Measurements from ENCODE around the gene ZFAND6.
"Not testable (repeated sequence)": the region's sequence is repeated elsewhere in the genome, so short reads cannot be mapped to it uniquely, and the experiment has no call there.

ZFAND6 gene

GRCh38 chr15:80099241-80099640 is 39.8 kb downstream of the ZFAND6 start:
- no peak for DNase-seq

GRCh38 chr15:80099662-80100061 is 40.2 kb downstream of the ZFAND6 start:
- DNase-seq: not testable (repeated sequence)

- DNase-seq: no peak
Measured at GRCh38 chr15:80100247-80100646, 40.8 kb downstream of the ZFAND6 start.

- no peak for DNase-seq
Measured at GRCh38 chr15:80105193-80105592, 45.7 kb downstream of the ZFAND6 start.

- DNase-seq: no peak
Measured at GRCh38 chr15:80105595-80105994, 46.1 kb downstream of the ZFAND6 start.

GRCh38 chr15:80106051-80106450 is 46.6 kb downstream of the ZFAND6 start:
- no peak for DNase-seq

GRCh38 chr15:80107204-80107603 is 47.7 kb downstream of the ZFAND6 start:
- no peak for DNase-seq

GRCh38 chr15:80107774-80108173 is 48.3 kb downstream of the ZFAND6 start:
- no peak for DNase-seq

GRCh38 chr15:80109388-80109787 is 49.9 kb downstream of the ZFAND6 start:
- no peak for DNase-seq

GRCh38 chr15:80110920-80111319 is 51.4 kb downstream of the ZFAND6 start:
- DNase-seq: no peak

- no peak for DNase-seq
Measured at GRCh38 chr15:80114114-80114513, 54.6 kb downstream of the ZFAND6 start.

- no peak for DNase-seq
Measured at GRCh38 chr15:80115021-80115420, 55.5 kb downstream of the ZFAND6 start.

- no peak for DNase-seq
Measured at GRCh38 chr15:80118956-80119355, 59.5 kb downstream of the ZFAND6 start.

GRCh38 chr15:80120636-80121035 is 61.2 kb downstream of the ZFAND6 start:
- DNase-seq: no peak

GRCh38 chr15:80121546-80121945 is 62.1 kb downstream of the ZFAND6 start:
- DNase-seq: peak; percentile 3

- DNase-seq: no peak
Measured at GRCh38 chr15:80123034-80123433, 63.6 kb downstream of the ZFAND6 start.

GRCh38 chr15:80127253-80127652 is 67.8 kb downstream of the ZFAND6 start:
- not testable (repeated sequence) for DNase-seq

GRCh38 chr15:80127911-80128310 is 68.4 kb downstream of the ZFAND6 start:
- DNase-seq: no peak

GRCh38 chr15:80132382-80132781 is 72.9 kb downstream of the ZFAND6 start:
- DNase-seq: no peak

GRCh38 chr15:80136854-80137253 is 77.4 kb downstream of the ZFAND6 start:
- DNase-seq: no peak

GRCh38 chr15:80138961-80139360 is 79.5 kb downstream of the ZFAND6 start:
- DNase-seq: no peak

GRCh38 chr15:80140909-80141308 is 81.4 kb downstream of the ZFAND6 start:
- no peak for DNase-seq

GRCh38 chr15:80141916-80142598 is 82.6 kb downstream of the ZFAND6 start:
- no peak for DNase-seq

GRCh38 chr15:80142646-80143045 is 83.2 kb downstream of the ZFAND6 start:
- no peak for DNase-seq

GRCh38 chr15:80151148-80151547 is 91.7 kb downstream of the ZFAND6 start:
- no peak for DNase-seq

Data from CD4-positive, alpha-beta T cell treated with Interleukin-17A for 4 hours (primary cell).